Stimulated activated CD8-positive, alpha-beta memory T cell treated with anti-CD3 and anti-CD28 coated beads, Interleukin-7, amount 100 ng/mL, for 24 hours (primary cell): ENCODE results near the gene CALML6.

ENCODE experiments used
- DNase-seq: peaks from one replicate; pipeline ENCODE4 v3.0.0-alpha.2; 2020; ENCODE audit warnings: low read depth

Gene CALML6

DNA sequence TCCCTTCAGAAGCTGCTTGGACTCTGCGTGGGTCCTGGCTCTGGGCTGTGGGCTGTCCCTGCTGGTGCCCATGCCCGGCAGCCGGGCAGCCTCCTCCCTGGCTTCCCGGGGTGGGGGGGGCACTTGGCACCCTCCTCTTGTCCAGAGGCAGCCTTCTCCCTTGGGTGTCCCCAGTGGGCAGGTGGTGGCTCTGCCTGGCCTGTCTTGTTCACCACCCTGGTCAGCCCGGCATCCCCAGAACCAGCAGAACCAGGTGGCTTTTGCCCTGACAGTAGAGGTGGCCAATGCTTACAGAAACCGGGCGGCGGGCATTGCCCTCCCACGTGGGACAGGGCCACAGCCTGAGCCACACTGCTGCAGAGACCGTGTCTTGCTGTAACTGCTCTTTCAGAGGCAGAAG is 50.5 kb downstream of the CALML6 start:
- DNase-seq = no peak

DNA sequence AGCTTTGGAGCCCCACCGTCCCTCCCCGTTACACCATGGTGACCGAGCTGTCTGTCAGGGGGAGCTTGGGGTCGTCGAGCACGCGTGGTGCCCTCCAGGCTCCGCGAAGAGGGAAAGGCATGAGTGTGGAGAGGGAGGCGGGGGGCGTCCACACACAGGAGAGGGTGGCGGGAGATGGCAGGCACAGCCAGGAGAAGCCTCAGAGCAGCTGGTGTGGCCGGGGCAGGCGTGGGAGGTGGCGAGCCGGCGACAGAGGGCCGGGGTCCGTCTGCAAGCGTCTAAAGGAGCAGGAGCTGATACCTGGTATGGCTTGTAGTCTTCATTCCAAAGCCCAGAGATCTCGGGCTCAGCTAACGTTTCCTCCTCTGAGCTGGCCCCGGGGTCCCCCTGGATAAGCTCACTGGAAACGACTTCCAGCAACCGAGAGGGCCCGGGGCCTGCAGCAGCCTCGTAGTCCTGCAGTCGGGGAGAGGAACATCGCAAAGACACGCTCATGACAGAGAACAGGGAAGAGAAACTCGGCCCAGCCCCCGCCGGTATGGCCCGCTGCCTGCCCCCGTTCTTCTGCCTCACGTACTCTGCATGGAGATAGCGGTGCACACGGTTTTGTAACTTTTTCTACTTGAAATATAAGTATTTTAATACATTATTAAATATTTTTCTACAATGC is 51.1 kb downstream of the CALML6 start:
- no peak for DNase-seq
